HG03095 (cell line): ENCODE results near the gene UBXN10.

ENCODE experiments used
- ATAC-seq: cut with Tn5 transposase; IDR thresholded peaks from one replicate; pipeline ENCODE4 v1.9.1; 2021; ENCODE audit warnings: moderate library complexity; ENCODE audit not compliant: unreplicated experiment

UBXN10 gene

GRCh38 chr1:20151906-20152598 is 33.8 kb upstream of the UBXN10 start:
- no peak for ATAC-seq

- ATAC-seq: no peak
These were observed 33.3 kb upstream of the UBXN10 start for GRCh38 chr1:20152599-20152930.

- ATAC-seq: no peak
These were observed 32.9 kb upstream of the UBXN10 start for GRCh38 chr1:20153000-20153418.

- ATAC-seq: no peak
These were observed 31.5 kb upstream of the UBXN10 start for GRCh38 chr1:20154301-20154831.

GRCh38 chr1:20158358-20159070 is 27.4 kb upstream of the UBXN10 start:
- ATAC-seq: no peak

- no peak for ATAC-seq
These were observed 25.9 kb upstream of the UBXN10 start for GRCh38 chr1:20160034-20160433.

- no peak for ATAC-seq
These were observed 21.1 kb upstream of the UBXN10 start for GRCh38 chr1:20164694-20165202.

GRCh38 chr1:20165522-20165951 is 20.4 kb upstream of the UBXN10 start:
- no peak for ATAC-seq

- no peak for ATAC-seq
These were observed 19.8 kb upstream of the UBXN10 start for GRCh38 chr1:20166051-20166450.

- no peak for ATAC-seq
These were observed 18.8 kb upstream of the UBXN10 start for GRCh38 chr1:20167126-20167525.

- no peak for ATAC-seq
These were observed 17.1 kb upstream of the UBXN10 start for GRCh38 chr1:20168564-20169491.

- ATAC-seq: no peak
These were observed 16.0 kb upstream of the UBXN10 start for GRCh38 chr1:20169932-20170331.

- no peak for ATAC-seq
These were observed 13.8 kb upstream of the UBXN10 start for GRCh38 chr1:20172033-20172590.

- ATAC-seq: no peak
These were observed 10.8 kb upstream of the UBXN10 start for GRCh38 chr1:20174937-20175666.

- no peak for ATAC-seq
These were observed 7.1 kb upstream of the UBXN10 start for GRCh38 chr1:20178634-20179370.

- ATAC-seq: no peak
These were observed 6.3 kb upstream of the UBXN10 start for GRCh38 chr1:20179371-20180128.

GRCh38 chr1:20180129-20180843 is 5.6 kb upstream of the UBXN10 start:
- no peak for ATAC-seq

- no peak for ATAC-seq
These were observed 5.1 kb upstream of the UBXN10 start for GRCh38 chr1:20180844-20181207.
